ENCODE data around the gene TMEM186.
A peak's percentile ranks its signal among the peaks of the same experiment; 100 is the strongest.

- TF ChIP-seq CTCF (IDR thresholded peaks at IDR 0.05), result no peak
- peak in 1 of 2 donors; percentile 15 for TF ChIP-seq POLR2A (IDR thresholded peaks at IDR 0.05)
Measured at GRCh38 chr16:8788578-8789172, 8.8 kb downstream of the TMEM186 start.

Measured in gastroesophageal sphincter (tissue), 3 donors.